Activated B cell treated with CpG ODN at 0.5 μM for 24 hours (primary cell): ENCODE data around the gene IL37. TPM values are rescaled to one million over a fixed set of nuclear protein-coding genes. Genes with fewer than 3 reads are reported as not detected.

Experiments used
- ATAC-seq: fragments of 200-7000 bp; cut with Tn5 transposase; one replicate; pipeline ENCODE4 v1.10.0; 2021; ENCODE audit warnings: low read depth, mild to moderate bottlenecking, moderate library complexity
- CTCF ChIA-PET: fragments of 350-600 bp; sonication (Branson Sonifier 250); formaldehyde crosslinking; loops from one replicate; lab custom pipeline; 2021; ENCODE audit warnings: antibody characterized with exemption; lab: Charles Lee
- POLR2A ChIA-PET: fragments of 350-600 bp; sonication (Branson Sonifier 250); formaldehyde crosslinking; loops from one replicate; lab custom pipeline; 2021; ENCODE audit warnings: antibody characterized with exemption; lab: Charles Lee
- DNase-seq: peaks from one replicate; pipeline ENCODE4 v3.0.0; 2022
- H3K27ac Mint-ChIP-seq: one replicate; pipeline ENCODE4 v1.8.0; 2020; ENCODE audit warnings: mixed read lengths
- H3K27me3 Mint-ChIP-seq: one replicate; pipeline ENCODE4 v1.8.0; 2021; ENCODE audit warnings: mixed read lengths
- H3K36me3 Mint-ChIP-seq: one replicate; pipeline ENCODE4 v1.8.0; 2021; ENCODE audit warnings: low read depth, mixed read lengths
- H3K4me1 Mint-ChIP-seq: one replicate; pipeline ENCODE4 v1.8.0; 2021; ENCODE audit warnings: mixed read lengths
- H3K4me3 Mint-ChIP-seq: one replicate; pipeline ENCODE4 v1.8.0; 2020; ENCODE audit warnings: mild to moderate bottlenecking, mixed read lengths
- H3K9me3 Mint-ChIP-seq: one replicate; pipeline ENCODE4 v1.8.0; 2020; ENCODE audit warnings: mixed read lengths
- intact Hi-C: fragments of 100-400 bp; cut with micrococcal nuclease; formaldehyde crosslinking; loops from one replicate; pipeline ENCODE4 v1.15.1; 2024
- total RNA-seq: library from RNA; stranded (reverse); gene quantifications from 2 replicates; pipeline ENCODE4 v1.2.3, GENCODE V29; 2022
- TF ChIP-seq, protein P1 (sequence below): fragments of 200-600 bp; IDR thresholded peaks from one replicate; pipeline ENCODE4 v1.8.0; 2022; ENCODE audit warnings: antibody characterized with exemption, mild to moderate bottlenecking

IL37 gene
- total RNA-seq, 1 donor from 2014 or later, result not detected

DNA sequence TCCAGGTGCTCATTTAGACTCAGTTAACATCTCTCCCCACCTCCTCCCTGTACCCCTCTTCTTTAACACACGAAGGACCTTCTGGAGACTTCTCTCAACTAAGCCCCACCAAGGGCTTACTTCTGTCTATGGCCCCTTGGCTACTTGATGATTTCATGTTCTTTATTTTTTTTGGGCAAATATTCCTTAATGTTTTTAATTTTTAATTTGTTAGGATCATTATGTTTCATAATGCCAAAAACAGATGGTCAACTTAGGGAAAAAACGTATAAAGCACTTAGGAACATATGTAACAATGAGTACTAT is 25.9 kb downstream of the IL37 start:
- CTCF ChIA-PET, result no interaction called here
- POLR2A ChIA-PET, result no interaction called here
- ATAC-seq, result no peak
- TF ChIP-seq, protein P1, sequence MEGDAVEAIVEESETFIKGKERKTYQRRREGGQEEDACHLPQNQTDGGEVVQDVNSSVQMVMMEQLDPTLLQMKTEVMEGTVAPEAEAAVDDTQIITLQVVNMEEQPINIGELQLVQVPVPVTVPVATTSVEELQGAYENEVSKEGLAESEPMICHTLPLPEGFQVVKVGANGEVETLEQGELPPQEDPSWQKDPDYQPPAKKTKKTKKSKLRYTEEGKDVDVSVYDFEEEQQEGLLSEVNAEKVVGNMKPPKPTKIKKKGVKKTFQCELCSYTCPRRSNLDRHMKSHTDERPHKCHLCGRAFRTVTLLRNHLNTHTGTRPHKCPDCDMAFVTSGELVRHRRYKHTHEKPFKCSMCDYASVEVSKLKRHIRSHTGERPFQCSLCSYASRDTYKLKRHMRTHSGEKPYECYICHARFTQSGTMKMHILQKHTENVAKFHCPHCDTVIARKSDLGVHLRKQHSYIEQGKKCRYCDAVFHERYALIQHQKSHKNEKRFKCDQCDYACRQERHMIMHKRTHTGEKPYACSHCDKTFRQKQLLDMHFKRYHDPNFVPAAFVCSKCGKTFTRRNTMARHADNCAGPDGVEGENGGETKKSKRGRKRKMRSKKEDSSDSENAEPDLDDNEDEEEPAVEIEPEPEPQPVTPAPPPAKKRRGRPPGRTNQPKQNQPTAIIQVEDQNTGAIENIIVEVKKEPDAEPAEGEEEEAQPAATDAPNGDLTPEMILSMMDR, result no peak
- H3K36me3 Mint-ChIP-seq, result no peaks in the 10 kb centered on the region
- H3K9me3 Mint-ChIP-seq, result no peaks in the 10 kb centered on the region
- no peaks in the 10 kb centered on the region for H3K4me1 Mint-ChIP-seq
- no peak overlapping the region for H3K4me3 Mint-ChIP-seq
- intact Hi-C loops, result no loop called here
- no peak overlapping the region for H3K27ac Mint-ChIP-seq
- DNase-seq, result no peak
- peaks cover 5% of the 10 kb centered on the region for H3K27me3 Mint-ChIP-seq

DNA sequence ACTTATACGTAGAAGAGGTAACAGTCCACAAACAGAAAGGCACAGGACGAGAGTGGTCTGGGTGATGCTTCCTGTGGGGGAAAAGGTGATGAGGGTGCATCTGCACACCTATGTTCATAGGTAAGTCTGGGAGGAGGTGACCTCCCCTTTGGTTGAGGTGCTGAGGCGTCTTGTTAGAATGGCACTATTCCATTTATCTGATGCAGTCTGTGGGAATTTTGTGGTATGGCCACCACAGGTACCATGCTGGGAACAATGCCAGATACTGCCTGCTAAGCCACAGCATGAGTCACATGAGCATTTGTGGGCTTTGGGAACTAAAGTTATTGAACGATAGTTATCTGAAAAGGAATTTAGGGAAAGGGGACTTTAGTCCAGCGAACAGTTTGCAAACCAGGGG is 27.9 kb downstream of the IL37 start:
- intact Hi-C loops, result no loop called here
- CTCF ChIA-PET, result no interaction called here
- DNase-seq (no peak), ATAC-seq (no peak)
- no peaks in the 10 kb centered on the region for H3K9me3 Mint-ChIP-seq
- H3K27me3 Mint-ChIP-seq, result peaks cover 10% of the 10 kb centered on the region
- TF ChIP-seq, protein P1, result no peak
- no peak overlapping the region for H3K27ac Mint-ChIP-seq
- H3K4me3 Mint-ChIP-seq, result no peak overlapping the region
- H3K36me3 Mint-ChIP-seq, result no peaks in the 10 kb centered on the region
- H3K4me1 Mint-ChIP-seq, result no peaks in the 10 kb centered on the region
- POLR2A ChIA-PET, result no interaction called here

DNA sequence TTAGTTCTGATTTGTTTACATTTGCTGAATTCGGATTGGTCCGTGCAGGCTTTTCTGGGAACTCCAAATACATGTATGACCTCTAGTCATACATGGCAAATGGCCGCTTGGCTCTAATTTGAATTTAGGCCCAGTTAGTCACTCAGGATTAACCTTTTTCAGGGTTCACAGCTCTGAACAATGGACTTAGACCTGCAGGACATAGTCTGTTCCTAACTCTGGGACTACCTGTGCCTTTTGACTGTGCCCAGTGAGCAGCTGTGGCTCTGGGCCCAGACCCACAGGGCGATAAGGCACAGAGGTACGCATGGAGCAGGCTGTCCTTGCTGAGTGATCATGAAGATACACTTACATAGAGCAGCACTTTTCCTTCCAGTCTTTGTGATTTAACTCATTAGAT is 28.5 kb downstream of the IL37 start:
- ChIA-PET POLR2A (no interaction called here), CTCF (interaction anchor here (1.0 to 4.2 kb wide), 2 partner anchors 16 to 191 kb away, joined by 3 to 66 read pairs; no protein-coding TSS in a partner anchor)
- DNase-seq (no peak), ATAC-seq (no peak)
- Mint-ChIP-seq H3K4me3 (no peak overlapping the region), H3K4me1 (no peaks in the 10 kb centered on the region), H3K27ac (no peak overlapping the region), H3K36me3 (no peaks in the 10 kb centered on the region), H3K9me3 (no peaks in the 10 kb centered on the region), H3K27me3 (peaks cover 10% of the 10 kb centered on the region)
- intact Hi-C loops, result no loop called here
- TF ChIP-seq, protein P1, result no peak

DNA sequence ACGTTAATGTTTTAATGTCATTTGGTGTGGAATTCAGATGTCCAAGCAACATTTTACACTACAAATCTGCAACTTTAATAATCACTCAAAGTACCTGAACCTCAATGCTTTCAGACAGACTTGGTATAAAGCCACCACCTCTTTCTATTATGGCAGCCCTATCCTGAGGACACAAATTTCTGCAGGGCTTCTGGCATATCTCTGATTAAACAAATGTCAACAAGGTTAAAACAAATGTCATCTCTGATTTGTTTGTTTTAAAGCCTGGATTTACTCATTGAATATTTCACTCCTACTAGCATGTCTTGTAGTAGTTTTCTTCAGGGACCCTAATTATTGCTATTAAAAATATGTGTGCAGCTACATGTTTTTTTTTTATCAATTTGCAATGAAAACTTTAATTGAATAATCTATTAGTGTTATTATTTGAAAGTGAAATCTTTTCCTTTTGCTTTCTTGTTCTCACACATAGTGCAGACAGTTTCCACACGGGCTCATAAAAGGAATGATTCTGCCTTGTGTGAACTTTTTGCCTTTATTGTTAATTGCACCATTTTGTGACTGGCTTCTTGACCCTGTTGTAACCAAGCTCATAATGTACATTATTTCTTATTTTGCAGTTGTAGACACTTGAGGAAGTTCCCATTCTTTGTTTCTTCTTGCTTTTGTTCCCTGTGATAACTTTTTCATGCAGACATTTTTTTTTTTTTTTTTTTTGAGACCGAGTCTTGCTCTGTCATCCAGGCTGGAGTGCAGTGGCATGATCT is 30.1 kb downstream of the IL37 start:
- Mint-ChIP-seq H3K4me3 (no peak overlapping the region), H3K9me3 (no peaks in the 10 kb centered on the region), H3K36me3 (no peaks in the 10 kb centered on the region), H3K27me3 (peaks cover 12% of the 10 kb centered on the region), H3K27ac (no peak overlapping the region), H3K4me1 (no peaks in the 10 kb centered on the region)
- TF ChIP-seq, protein P1, result no peak
- ChIA-PET CTCF (interaction anchor here (0.9 to 4.2 kb wide), 11 partner anchors 8 to 340 kb away, joined by 3 to 66 read pairs (median 7); no protein-coding TSS in a partner anchor), POLR2A (no interaction called here)
- ATAC-seq, result no peak
- no peak for DNase-seq
- intact Hi-C loops, result loop anchor here (1.0 kb wide), 2 partner anchors 192 to 315 kb away; no protein-coding TSS in a partner anchor

DNA sequence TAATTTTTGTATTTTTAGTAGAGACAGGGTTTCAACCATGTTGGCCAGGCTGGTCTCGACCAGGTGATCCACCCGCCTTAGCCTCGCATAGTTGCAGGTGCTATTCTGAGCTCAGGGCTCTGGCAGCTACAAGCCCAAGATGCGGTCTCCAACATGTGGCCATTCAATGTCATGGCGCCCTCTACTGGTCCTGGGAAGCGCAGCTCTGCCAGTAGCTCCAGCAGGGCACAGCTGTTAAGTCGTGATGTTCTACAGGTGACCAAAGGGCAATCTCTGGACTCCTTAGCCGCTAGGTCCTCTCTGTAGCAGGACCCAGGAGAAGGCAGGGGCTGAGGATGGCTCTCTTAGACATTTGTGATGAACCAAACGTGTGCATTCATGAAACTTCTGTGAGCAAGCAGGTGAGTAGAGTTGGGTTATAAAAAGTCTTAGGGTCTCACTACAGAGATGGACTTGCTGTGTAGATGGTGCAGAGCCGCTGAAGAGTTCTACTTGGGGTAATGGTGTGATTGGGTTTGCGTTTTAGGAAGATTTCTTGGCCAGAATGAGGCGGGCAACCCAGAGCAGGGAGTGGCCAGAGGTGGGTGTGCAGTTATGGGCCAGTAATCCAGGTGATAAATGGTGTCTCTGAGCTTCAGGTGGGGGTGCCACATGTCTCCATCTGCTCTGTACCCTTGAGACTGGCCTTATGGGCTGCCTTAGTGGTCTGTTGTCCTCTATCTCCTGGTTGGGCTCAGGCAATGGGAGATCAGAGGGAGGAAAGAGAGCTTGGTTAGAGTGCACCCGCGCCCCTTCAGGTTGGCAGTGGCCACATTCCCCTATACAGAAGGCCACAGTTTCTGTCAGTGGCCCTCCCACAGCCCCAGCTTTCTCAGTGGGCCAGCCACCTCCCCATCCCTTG is 31.0 kb downstream of the IL37 start:
- Mint-ChIP-seq H3K4me3 (no peak overlapping the region), H3K27ac (no peak overlapping the region), H3K36me3 (no peaks in the 10 kb centered on the region), H3K4me1 (no peaks in the 10 kb centered on the region), H3K27me3 (peaks cover 7% of the 10 kb centered on the region), H3K9me3 (no peaks in the 10 kb centered on the region)
- TF ChIP-seq, protein P1, result no peak
- ATAC-seq, result peak; percentile 71
- ChIA-PET POLR2A (no interaction called here), CTCF (interaction anchor here (0.6 to 4.2 kb wide), 14 partner anchors 9 to 341 kb away, joined by 3 to 66 read pairs (median 4); no protein-coding TSS in a partner anchor)
- intact Hi-C loops, result loop anchor here (1.0 kb wide), 2 partner anchors 193 to 316 kb away; no protein-coding TSS in a partner anchor
- peak; percentile 29 for DNase-seq
